H1 (cell line): ENCODE data around the gene SLC17A8. TPM values are rescaled to one million over a fixed set of nuclear protein-coding genes. Genes with fewer than 3 reads are reported as not detected.

Experiments
- GTF2F1 ChIP-seq: IDR thresholded peaks from 2 replicates; pipeline ENCODE4 v1.6.1; 2012; ENCODE audit warnings: low read depth, low read length, improper control_type of control experiment, borderline replicate concordance
- polyA plus RNA-seq, 7 experiments: library from polyadenylated mRNA; depleted of rRNA in 3 of 7; stranded (reverse) in 5 of 7; unstranded in 2 of 7; fragments of >200 nt in 5 of 7; fragments of 200-250 nt in 2 of 7; gene quantifications; 1 replicate in 5 of 7; 2 replicates in 1 of 7; 4 replicates in 1 of 7; pipeline versions ENCODE4 v1.2.1 to v1.2.3, GENCODE V29; 2011 to 2013; ENCODE audit warnings: missing spikeins in 2 of 7, mixed read lengths in 2 of 7
- total RNA-seq: library from RNA; stranded (reverse); fragmentation: NEBNext Ultra II Directional; extraction: Animal tissue kit (Norgen Biotek cat#: 25700); gene quantifications from 2 replicates; pipeline ENCODE4 v1.2.1, GENCODE V29; 2021
- TF ChIP-seq, protein P1 (sequence below): IDR thresholded peaks from 2 replicates; pipeline ENCODE4 v1.6.1; 2011; ENCODE audit warnings: low read depth, mild to moderate bottlenecking, low read length; ENCODE audit not compliant: insufficient read depth

The SLC17A8 gene
- total and polyA plus RNA-seq, 2 of the 8 experiments (the other 6 are each of a cell fraction or from before 2014, with no cell fraction given): 0.14 to 0.30 TPM

GRCh38 chr12:100345020-100345767 is 11.7 kb upstream of the SLC17A8 start (continued):
- TF ChIP-seq, protein P1, sequence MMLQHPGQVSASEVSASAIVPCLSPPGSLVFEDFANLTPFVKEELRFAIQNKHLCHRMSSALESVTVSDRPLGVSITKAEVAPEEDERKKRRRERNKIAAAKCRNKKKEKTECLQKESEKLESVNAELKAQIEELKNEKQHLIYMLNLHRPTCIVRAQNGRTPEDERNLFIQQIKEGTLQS: no peak
- TF ChIP-seq GTF2F1: no peak
